Measurements from ENCODE around the gene KCNK1. TPM values are rescaled to one million over a fixed set of nuclear protein-coding genes. Genes with fewer than 3 reads are reported as not detected.

The KCNK1 gene
- 13.7 and 18.7 TPM in 2 replicates for total RNA-seq (ENCODE audit: low replicate concordance)
- long read RNA-seq, transcript KCNK1-202 (3 exons, 2,161 nt), result major isoform, 45 of 49 reads
- long read RNA-seq, partial matches to known transcripts, result 2 of 49 reads
- long read RNA-seq, other reads (novel, unspliced or antisense), result 2 of 49 reads

DNA sequence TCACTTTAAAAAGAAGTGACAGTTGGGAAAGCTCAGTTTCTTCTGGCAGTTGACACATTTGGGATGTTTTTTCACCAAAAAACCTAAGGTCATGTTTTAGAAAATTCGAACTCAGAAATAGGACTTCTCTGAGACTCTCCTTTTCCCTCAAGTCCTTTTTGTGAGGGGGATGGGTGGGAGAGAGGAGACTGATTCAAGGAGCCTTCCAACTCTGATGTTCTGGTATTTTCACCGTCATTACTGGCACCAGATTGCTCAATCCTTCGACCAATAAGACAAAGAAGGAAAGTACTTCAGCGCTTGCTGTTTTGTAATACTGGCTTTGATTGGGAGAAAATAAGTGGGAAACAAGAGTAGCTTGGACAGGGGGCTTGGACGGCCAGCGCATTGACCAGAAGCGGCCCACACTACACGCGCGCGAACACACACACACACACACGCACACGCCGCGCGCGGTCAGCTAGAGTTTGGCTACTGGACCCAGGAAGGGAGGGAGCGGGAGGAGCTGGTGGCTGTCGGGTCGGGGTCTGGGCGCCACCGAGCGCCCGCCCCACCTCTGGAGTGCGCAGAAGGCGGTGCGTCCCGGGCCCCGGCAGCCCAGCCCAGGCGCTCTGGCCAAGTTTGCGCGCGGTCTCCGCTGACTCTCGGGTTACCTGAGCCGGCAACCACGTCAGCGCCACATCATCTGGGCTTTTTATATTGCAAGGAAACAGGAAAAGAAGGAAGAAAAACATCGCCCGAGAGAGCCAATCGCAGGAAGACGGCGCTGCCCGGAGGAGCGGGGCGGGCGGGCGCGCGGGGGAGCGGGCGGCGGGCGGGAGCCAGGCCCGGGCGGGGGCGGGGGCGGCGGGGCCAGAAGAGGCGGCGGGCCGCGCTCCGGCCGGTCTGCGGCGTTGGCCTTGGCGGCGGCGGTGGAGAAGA lies at the start of gene KCNK1:
Gene KCNK1, plus strand, starts transcription at position 855 of the 921 bp plus-strand sequence. Its CDS starts 66 bp downstream, at position 921.
- H3K4me1 Mint-ChIP-seq (ENCODE audit: unreplicated experiment), result peaks cover 14% of the 10 kb centered on the region
- H3K27ac Mint-ChIP-seq, result peak within 1 kb of the TSS; percentile 97
- TF ChIP-seq, protein P1, sequence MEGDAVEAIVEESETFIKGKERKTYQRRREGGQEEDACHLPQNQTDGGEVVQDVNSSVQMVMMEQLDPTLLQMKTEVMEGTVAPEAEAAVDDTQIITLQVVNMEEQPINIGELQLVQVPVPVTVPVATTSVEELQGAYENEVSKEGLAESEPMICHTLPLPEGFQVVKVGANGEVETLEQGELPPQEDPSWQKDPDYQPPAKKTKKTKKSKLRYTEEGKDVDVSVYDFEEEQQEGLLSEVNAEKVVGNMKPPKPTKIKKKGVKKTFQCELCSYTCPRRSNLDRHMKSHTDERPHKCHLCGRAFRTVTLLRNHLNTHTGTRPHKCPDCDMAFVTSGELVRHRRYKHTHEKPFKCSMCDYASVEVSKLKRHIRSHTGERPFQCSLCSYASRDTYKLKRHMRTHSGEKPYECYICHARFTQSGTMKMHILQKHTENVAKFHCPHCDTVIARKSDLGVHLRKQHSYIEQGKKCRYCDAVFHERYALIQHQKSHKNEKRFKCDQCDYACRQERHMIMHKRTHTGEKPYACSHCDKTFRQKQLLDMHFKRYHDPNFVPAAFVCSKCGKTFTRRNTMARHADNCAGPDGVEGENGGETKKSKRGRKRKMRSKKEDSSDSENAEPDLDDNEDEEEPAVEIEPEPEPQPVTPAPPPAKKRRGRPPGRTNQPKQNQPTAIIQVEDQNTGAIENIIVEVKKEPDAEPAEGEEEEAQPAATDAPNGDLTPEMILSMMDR (conservative IDR thresholded peaks at IDR 0.05), result no peak
- H3K9me3 Mint-ChIP-seq, result no peaks in the 10 kb centered on the region
- peak; percentile 76 for DNase-seq (ENCODE audit: extremely low spot score, unreplicated experiment)
- H3K27me3 Mint-ChIP-seq, result peaks cover 49% of the 10 kb centered on the region
- H3K4me3 Mint-ChIP-seq, result peak within 1 kb of the TSS; percentile 97
- H3K36me3 Mint-ChIP-seq, result peaks cover 11% of the 10 kb centered on the region

DNA sequence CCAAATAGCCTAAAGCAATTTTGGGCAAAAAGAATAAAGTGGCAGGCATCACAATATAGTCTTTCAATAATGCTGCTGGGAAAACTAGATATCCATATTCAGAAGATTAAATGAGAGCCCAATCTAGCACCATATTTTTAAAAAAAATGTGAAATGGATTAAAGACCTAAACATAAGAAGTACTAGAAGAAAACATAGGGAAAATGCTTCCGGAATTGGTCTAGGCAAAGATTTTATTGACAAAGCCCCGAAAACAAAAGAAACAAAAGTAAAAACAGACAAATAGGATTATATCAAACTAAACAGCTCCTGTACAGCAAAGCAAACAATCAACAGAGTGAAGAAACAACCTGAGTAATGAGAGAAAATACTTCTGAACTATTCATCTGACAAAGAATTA lies 48.6 kb upstream of the KCNK1 start:
- Mint-ChIP-seq H3K27ac (no peak overlapping the region), H3K9me3 (peaks cover 9% of the 10 kb centered on the region), H3K36me3 (no peaks in the 10 kb centered on the region), H3K27me3 (peaks cover 9% of the 10 kb centered on the region), H3K4me1 (ENCODE audit: unreplicated experiment) (no peaks in the 10 kb centered on the region), H3K4me3 (no peak overlapping the region)
- TF ChIP-seq, protein P1 (conservative IDR thresholded peaks at IDR 0.05), result no peak
- no peak for DNase-seq (ENCODE audit: extremely low spot score, unreplicated experiment)

DNA sequence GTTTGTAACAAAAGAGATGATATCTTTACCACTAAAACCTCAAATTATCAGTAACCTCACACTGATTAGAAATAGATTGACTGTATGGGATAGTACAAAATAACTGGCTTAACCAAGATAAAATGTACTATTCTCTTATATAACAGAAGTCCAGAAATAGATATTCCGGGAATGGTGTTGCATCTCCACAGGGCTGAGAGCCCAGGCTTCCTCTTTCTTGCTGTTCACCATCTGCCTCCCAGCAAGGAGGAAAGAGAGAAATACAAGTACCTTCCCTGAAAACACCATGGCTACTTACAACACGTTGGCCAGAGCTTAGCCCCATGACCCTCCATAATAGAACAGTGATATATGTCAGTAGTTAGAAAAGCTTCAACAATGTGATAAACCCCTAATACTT lies 47.0 kb upstream of the KCNK1 start:
- Mint-ChIP-seq H3K4me3 (no peak overlapping the region), H3K27ac (no peak overlapping the region), H3K36me3 (no peaks in the 10 kb centered on the region), H3K27me3 (peaks cover 9% of the 10 kb centered on the region), H3K9me3 (peaks cover 5% of the 10 kb centered on the region), H3K4me1 (ENCODE audit: unreplicated experiment) (no peaks in the 10 kb centered on the region)
- TF ChIP-seq, protein P1 (conservative IDR thresholded peaks at IDR 0.05), result no peak
- DNase-seq (ENCODE audit: extremely low spot score, unreplicated experiment), result no peak

DNA sequence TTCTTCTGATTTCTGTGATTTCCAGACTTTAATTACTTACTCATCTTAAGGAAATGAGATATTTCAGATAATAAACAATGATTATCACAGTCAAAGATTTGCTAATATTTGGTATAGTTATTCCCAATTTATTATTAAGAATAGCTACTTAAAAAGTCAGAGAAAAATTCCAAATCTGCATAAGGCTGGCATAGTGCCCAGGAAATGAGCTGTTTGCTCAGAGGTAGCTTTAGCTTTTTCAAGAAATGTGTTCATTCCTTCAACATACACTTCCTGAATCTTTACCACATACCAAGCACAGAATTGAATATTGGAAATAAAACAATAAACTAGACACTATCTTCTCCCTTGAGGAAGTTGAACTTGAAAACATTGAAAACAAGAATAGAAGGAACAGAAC lies 44.3 kb upstream of the KCNK1 start:
- H3K27ac Mint-ChIP-seq, result no peak overlapping the region

DNA sequence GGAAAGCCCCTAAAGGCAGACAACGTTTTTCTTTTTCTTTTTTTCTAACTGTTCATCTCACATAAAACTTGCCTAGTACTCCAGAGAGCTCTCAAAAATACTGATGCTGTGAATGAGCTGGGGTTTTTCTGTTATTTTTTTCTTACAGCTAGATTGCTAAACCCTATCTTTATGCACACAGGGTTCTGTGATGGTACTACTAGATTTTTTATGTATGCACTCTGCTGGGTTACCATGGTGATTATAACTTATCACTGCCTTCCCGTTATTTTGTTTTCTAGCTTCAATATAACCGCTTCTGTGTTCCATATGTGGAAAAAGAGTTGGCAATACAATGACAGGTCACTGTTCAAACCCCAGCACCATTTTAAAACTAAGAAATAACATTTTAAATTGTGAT lies 43.7 kb upstream of the KCNK1 start:
- Mint-ChIP-seq H3K4me1 (ENCODE audit: unreplicated experiment) (peaks cover 4% of the 10 kb centered on the region), H3K9me3 (no peaks in the 10 kb centered on the region), H3K4me3 (no peak overlapping the region), H3K27me3 (peaks cover 19% of the 10 kb centered on the region), H3K27ac (no peak overlapping the region), H3K36me3 (no peaks in the 10 kb centered on the region)
- TF ChIP-seq, protein P1 (conservative IDR thresholded peaks at IDR 0.05), result no peak
- DNase-seq (ENCODE audit: extremely low spot score, unreplicated experiment), result no peak

More for the DNA sequence above, 44.3 kb upstream of the KCNK1 start:
- no peak for DNase-seq (ENCODE audit: extremely low spot score, unreplicated experiment)
- Mint-ChIP-seq H3K9me3 (peaks cover under 1% of the 10 kb centered on the region), H3K36me3 (no peaks in the 10 kb centered on the region), H3K4me1 (ENCODE audit: unreplicated experiment) (peaks cover 4% of the 10 kb centered on the region), H3K27me3 (peaks cover 18% of the 10 kb centered on the region), H3K4me3 (no peak overlapping the region)
- TF ChIP-seq, protein P1 (conservative IDR thresholded peaks at IDR 0.05), result no peak
